GM19455 (cell line): ENCODE results near the gene RCSD1.

ENCODE experiments used
- ATAC-seq: cut with Tn5 transposase; IDR thresholded peaks from one replicate; pipeline ENCODE4 v1.9.1; 2021; ENCODE audit not compliant: unreplicated experiment

Gene RCSD1

GRCh38 chr1:167640051-167640450 lies 10.0 kb downstream of the RCSD1 start:
- ATAC-seq: no peak

GRCh38 chr1:167641786-167642500 lies 11.9 kb downstream of the RCSD1 start:
- ATAC-seq: no peak

- no peak for ATAC-seq
Observed at GRCh38 chr1:167642501-167642826, 12.4 kb downstream of the RCSD1 start.

GRCh38 chr1:167643441-167643840 lies 13.4 kb downstream of the RCSD1 start:
- no peak for ATAC-seq

GRCh38 chr1:167644551-167644950 lies 14.5 kb downstream of the RCSD1 start:
- ATAC-seq: no peak

GRCh38 chr1:167645140-167645541 lies 15.1 kb downstream of the RCSD1 start:
- ATAC-seq: no peak

- ATAC-seq: no peak
Observed at GRCh38 chr1:167645625-167646414, 15.8 kb downstream of the RCSD1 start.

GRCh38 chr1:167648252-167648849 lies 18.3 kb downstream of the RCSD1 start:
- ATAC-seq: no peak

GRCh38 chr1:167648978-167649744 lies 19.1 kb downstream of the RCSD1 start:
- no peak for ATAC-seq

GRCh38 chr1:167650269-167651160 lies 20.5 kb downstream of the RCSD1 start:
- ATAC-seq: no peak

GRCh38 chr1:167651161-167651693 lies 21.2 kb downstream of the RCSD1 start:
- no peak for ATAC-seq

GRCh38 chr1:167654975-167655575 lies 25.0 kb downstream of the RCSD1 start:
- ATAC-seq: no peak

- no peak for ATAC-seq
Observed at GRCh38 chr1:167656657-167657056, 26.6 kb downstream of the RCSD1 start.

- no peak for ATAC-seq
Observed at GRCh38 chr1:167658574-167659328, 28.7 kb downstream of the RCSD1 start.

- no peak for ATAC-seq
Observed at GRCh38 chr1:167659450-167659849, 29.4 kb downstream of the RCSD1 start.

GRCh38 chr1:167659881-167660280 lies 29.8 kb downstream of the RCSD1 start:
- ATAC-seq: no peak

GRCh38 chr1:167661527-167662426 lies 31.7 kb downstream of the RCSD1 start:
- no peak for ATAC-seq
